ENCODE measurements around the gene TMC8.
"Not testable (repeated sequence)": the region's sequence is repeated elsewhere in the genome, so short reads cannot be mapped to it uniquely, and the experiment has no call there.

The TMC8 gene

DNA sequence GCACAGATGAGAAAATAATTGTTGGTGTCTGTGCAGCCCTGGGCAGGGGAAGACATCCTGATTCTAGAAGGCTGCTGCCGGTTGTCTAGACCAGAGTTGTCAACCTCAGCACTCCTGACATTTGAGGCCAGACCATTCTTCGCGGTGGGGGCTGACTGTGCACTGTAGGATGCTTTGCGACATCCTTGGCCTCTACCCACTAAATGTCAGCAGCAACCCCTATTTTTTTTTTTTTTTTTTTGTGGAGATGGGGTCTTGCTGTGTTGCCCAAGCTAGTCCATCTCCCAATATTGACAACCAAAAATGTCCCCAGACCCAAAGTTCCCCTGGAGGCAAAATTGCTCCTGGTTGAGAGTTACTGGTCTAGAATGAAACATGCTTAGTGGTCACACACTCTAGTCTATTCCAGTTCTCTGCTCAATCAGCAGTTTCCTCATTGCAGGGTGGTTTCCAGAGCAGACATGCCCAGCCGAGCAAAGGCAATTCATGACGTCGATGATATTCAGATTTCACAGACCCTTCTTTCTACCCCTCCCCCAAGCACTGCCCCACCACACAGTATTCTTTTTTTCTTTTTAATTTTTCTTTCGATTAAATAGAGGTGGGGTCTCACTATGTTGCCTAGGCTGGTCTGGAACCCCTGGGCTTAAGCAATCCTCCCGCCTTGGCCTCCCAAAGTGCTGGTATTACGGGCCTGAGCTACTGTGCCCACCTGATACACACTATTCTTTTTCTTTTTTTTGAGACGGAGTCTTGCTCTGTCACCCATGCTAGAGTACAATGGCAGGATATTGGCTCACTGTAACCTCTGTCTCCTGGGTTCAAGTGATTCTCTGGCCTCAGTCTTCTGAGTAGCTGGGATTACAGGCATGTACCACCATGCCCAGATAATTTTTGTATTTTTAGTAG lies 24.6 kb downstream of the TMC8 start:
- FAIRE-seq (no peak), DNase-seq (ENCODE audit: low spot score) (no peak)

DNA sequence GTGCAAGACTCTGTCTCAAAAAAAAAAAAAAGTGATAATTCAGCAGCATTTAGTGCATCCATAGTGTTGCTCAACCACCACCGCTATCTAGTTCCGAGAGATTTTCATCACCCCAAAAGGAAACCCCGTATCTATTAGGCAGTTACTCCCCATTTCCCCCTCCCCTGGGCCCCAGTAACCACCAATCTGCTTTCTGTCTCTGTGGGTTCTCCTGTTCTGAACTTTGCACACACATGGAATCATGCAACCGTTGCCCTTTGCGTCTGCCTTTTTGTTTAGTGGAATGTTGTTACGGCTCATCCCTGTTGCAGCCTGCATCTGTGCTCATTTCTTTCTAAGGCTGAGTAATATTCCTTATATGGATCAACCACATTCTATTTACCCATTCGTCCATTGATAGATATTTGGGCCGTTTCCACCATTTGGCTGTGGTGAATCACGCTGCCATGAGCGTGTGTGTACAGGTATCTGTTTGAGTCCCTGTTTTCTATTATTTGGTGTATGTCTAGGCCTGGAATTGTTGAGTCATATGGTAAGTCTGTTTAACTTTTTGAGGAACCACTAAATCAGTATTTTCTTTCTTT lies 29.1 kb downstream of the TMC8 start:
- no peak for FAIRE-seq

DNA sequence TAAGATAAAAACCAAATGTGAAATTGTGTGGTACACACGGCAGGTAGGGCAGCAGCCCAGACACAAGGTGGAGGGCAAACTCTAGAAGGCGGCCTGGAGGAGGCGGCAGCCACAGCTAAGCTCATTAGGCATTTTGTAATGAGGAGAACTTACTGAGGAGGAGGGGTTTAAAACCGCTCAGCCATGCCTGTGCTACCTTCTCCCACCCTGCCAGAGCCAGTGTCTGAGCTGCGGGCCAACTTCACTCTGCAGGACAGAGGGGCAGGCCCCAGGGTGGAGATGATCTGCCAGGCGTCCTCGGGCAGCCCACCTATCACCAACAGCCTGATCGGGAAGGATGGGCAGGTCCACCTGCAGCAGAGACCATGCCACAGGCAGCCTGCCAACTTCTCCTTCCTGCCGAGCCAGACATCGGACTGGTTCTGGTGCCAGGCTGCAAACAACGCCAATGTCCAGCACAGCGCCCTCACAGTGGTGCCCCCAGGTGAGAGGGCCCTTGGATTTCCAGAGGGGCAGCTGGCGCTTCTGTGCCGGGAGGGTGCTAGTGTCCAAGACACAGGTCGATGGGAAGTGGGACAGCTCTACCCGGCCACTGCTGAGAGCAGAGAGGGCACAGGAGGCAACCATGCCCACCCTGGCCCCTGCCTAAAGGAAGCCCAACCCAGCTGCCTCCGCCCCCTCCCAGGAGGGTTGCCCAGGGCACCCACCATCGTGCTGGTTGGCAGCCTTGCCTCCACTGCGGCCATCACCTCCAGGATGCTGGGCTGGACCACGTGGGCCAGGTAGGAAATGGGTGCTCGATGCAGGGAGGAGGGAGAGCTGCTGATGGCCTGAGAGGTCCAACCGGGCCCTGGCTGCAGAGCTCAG lies 33.5 kb downstream of the TMC8 start:
- peak; percentile 80 for FAIRE-seq
- no peak for DNase-seq (ENCODE audit: low spot score)

More for the DNA sequence above, 29.1 kb downstream of the TMC8 start:
- no peak for DNase-seq (ENCODE audit: low spot score)

DNA sequence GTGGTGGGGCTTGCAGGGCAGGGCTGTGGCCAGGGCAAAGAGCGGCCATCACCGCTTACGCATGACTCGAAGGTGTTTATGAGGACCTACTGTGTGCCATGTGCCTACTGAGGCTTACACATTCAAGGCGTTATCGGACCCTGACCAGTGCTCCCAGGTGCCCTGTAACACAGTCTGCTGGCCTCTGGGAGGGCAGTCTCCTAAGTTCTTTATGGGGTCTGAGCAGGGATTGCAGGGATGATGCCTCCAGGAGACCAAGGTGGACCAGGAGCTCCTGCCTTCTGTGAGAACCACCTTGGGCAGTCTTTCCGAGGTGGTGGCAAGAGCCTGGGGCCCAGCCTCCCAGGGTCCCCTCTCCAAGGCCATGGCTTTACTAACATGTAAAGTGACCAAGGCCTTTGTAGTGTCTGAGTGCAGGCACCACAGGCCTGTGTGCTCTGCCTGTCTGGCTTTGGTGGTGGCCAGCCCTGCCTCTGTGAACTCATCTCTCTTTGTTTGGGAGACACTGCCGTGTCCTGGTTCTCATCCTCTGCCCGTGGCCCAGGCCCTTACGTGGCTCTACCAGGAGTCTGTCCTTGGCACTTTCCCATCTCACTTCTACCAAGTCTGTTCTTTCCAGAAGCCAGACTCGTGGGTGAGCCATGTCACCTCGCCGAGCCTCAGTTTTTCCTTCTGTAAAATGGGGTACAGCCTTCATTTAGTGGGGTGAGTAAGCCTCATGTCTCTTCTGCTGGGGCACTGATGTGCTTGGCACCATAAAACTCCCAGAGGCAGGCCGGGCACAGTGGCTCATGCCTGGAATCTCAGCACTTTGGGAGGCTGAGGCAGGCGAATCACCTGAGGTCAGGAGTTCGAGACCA lies 34.4 kb downstream of the TMC8 start:
- FAIRE-seq (no peak), DNase-seq (ENCODE audit: low spot score) (no peak)

DNA sequence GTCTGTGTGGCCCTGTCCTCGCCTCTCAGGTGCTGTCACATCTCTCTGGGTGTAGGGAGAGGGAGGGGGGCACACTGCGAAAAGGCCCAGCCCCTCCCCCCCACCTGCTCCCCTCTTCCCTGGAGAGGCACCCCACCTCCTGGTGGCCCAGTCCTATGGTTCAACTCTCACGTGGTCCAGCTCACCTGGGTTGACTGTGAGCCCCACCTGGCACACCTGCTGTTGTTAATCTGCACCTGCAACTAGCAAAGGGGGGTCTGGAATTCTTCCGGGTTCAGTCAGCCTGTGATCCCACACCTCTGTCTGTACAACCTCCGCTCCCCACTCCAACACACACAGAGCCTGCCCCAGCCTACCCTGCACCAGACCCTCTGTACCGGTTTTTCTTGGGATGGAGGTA lies 35.8 kb downstream of the TMC8 start:
- no peak for FAIRE-seq
- no peak for DNase-seq (ENCODE audit: low spot score)

DNA sequence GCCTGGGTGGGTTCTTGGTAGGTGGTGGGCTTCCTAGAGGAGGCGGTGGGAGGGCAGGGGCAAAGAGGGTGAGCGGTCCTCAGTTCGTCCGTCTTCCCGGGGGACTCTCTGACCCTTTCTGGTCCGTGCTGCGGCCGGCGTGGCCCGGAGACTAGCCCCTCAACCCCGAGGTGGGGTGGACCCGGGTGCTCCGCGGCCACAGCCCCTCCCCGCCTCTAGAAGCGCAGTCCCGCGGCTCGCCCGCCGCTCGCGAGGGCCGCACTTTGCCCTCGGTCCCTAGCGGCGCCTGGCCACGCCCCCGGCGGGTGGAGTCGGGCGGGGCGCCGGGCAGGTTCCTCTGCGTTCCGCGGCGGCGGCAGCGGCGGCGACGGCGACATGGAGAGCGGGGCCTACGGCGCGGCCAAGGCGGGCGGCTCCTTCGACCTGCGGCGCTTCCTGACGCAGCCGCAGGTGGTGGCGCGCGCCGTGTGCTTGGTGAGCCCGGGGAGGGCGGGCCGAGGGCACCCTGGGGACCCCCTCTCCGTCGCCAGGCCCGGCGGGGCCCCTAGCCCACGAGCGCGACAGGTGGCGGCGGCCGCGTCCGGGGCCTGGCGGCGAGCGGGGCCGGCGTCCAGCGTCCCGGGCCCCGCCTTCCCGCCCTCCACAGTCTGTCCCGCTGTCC lies 37.8 kb downstream of the TMC8 start, which contains the start of gene SYNGR2:
Gene SYNGR2 (plus strand): TSS at position 340 of the 661 bp plus-strand sequence. CDS start 36 bp downstream, at position 376.
- FAIRE-seq (peak; percentile 93), DNase-seq (ENCODE audit: low spot score) (peak; percentile 97)

DNA sequence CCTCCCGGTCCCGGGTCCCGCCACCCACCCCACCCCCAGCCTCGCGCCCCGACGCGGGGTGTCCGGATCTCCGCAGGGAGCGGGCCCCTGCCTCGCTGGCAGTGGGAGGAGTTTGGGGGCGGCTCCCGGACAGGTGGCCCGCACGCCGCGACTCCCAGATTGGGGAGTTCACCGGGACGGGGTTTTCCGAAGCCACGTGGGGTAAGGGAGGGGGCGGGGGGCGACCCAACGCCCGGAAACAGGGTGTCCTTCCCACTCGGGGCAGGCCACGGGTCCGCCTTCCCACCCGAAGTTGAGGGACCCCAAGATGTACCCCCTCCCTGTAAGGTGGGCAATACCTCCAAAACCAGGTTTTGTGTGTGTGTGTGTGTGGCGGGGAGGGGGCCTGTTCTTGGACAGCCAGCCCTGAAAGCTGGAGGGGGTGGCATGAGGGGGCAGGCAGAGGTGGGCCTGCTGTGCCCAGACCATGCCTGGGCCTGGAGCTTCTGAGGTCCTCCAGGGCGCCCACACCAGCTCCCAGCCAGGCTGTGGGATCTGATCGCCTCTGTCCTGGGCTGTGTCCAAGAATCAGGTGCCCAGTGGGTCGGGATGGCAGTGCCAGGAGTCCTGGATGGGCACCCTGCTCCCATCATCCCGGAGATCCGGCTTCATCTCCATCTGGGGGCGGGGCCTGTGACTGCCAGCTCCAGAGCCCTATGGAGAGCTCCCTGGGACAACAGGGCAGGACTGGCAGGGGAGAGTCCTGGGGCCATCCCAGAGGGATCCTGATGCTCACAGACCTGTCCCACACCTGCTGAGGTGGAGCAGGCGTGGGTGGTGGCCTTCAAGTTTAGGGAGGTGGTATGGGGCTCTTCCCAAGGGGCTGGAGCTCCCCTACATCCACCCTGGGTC lies 38.6 kb downstream of the TMC8 start:
- DNase-seq (ENCODE audit: low spot score) (peak; percentile 83), FAIRE-seq (no peak)

DNA sequence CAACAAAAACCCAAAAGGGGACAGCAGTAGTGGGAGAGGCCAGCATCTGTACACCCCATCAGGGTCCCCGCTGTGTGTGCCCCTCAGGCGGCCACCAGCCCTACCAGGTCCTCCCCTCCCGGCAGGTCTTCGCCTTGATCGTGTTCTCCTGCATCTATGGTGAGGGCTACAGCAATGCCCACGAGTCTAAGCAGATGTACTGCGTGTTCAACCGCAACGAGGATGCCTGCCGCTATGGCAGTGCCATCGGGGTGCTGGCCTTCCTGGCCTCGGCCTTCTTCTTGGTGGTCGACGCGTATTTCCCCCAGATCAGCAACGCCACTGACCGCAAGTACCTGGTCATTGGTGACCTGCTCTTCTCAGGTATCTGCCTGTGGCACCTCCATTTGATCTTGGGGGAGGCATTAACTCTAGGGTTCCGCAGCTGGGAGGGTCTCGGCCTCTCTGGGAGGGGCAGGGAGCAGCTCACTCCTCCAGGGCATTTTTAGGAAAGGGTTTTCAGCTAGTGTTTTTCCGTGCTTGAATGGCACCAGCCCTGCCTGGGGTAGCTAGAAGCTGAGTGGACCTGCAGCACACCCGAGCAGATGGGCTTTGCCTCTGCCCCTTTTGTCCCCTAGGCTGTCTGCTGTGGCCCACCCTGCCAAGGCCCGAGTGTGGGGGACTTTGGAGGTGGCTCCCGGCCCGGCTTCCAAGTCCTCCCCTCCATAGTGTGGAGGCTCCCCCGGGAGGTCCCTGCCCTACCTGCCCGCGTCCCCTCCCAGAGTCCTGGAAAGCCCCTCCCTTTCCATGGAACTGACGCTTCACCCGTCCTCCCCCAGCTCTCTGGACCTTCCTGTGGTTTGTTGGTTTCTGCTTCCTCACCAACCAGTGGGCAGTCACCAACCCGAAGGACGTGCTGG lies 40.4 kb downstream of the TMC8 start:
- DNase-seq (ENCODE audit: low spot score): no peak
- FAIRE-seq: no peak

DNA sequence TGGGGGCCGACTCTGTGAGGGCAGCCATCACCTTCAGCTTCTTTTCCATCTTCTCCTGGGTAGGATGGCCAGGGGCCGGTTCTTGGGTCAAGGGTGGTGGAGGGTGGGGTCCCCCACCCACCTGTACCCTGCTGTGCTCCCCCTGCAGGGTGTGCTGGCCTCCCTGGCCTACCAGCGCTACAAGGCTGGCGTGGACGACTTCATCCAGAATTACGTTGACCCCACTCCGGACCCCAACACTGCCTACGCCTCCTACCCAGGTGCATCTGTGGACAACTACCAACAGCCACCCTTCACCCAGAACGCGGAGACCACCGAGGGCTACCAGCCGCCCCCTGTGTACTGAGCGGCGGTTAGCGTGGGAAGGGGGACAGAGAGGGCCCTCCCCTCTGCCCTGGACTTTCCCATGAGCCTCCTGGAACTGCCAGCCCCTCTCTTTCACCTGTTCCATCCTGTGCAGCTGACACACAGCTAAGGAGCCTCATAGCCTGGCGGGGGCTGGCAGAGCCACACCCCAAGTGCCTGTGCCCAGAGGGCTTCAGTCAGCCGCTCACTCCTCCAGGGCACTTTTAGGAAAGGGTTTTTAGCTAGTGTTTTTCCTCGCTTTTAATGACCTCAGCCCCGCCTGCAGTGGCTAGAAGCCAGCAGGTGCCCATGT lies 41.1 kb downstream of the TMC8 start:
- FAIRE-seq; DNase-seq (ENCODE audit: low spot score): not testable (repeated sequence)

DNA sequence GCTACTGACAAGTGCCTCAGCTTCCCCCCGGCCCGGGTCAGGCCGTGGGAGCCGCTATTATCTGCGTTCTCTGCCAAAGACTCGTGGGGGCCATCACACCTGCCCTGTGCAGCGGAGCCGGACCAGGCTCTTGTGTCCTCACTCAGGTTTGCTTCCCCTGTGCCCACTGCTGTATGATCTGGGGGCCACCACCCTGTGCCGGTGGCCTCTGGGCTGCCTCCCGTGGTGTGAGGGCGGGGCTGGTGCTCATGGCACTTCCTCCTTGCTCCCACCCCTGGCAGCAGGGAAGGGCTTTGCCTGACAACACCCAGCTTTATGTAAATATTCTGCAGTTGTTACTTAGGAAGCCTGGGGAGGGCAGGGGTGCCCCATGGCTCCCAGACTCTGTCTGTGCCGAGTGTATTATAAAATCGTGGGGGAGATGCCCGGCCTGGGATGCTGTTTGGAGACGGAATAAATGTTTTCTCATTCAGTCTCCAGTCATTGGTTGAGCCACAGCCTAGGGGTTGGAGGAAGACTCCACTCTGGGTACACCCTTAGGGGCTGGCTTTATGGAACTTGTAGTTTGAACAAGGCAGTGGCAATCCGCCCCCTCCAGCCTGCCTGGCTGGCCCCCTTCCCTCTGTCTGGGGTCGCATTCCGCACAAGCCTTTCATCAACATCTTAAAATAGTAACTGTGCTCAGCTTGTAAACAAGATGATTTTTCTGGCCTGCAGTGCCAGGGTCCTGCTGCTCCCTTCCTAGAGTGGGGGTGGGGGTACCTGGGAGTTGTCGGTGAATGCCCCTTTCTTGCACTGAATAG lies 41.9 kb downstream of the TMC8 start:
- FAIRE-seq (no peak), DNase-seq (ENCODE audit: low spot score) (no peak)

DNA sequence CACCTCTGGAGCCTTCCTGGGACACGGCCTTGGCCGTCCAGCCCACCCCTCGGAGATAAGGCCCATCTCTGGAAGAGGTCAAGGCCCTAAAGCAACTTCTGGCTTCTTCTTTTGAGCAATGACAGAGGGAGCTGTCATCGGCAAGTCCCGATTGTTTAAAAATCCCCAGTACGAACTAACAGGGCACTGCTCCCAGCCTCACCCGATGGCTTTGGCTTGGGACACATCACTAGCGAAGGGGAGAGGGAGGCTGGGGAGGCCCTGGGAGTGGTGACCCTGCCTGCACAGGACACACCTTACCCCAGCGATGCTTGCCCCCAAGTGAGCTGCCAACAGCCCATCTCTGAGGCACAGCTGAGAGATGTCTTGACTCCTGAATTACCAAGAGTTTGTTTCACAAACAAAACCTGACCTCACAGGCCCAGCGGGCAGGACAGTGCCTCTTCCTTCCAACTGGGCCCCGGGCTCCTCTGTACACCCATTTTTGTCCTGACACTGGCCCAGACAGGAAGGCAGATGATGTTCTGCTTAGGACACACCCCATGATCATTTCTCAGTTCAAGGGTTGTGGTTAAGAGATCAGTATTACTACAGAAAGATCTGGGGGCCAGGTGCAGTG lies 42.6 kb downstream of the TMC8 start:
- FAIRE-seq: no peak
- DNase-seq (ENCODE audit: low spot score): no peak

DNA sequence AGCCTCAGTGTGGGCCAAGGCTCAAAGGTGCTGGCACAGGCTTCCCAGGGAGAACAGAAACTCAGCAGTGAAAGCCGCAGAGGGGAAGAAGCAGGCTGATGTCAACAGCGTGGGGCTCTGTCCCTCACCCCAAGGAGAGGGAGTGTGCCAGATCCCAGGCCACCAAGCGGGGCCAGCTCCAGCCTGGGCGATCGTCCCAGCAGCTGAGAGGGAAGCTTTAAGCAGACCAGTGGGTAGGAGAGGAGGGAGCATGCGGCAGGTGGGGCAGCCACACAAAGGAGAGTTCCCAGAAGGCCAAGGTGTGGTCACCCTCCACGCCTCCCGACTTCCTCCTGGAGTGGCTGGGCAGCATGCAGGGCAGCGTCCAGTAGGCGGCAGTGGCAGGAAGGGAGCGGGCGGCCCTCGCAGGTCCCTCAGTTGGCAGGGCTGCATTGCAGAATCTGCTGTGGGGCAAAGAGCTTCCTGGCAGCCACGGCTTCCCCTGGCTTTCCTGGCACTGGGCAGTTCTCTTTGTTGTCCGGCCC lies 43.8 kb downstream of the TMC8 start:
- no peak for FAIRE-seq
- DNase-seq (ENCODE audit: low spot score): no peak

DNA sequence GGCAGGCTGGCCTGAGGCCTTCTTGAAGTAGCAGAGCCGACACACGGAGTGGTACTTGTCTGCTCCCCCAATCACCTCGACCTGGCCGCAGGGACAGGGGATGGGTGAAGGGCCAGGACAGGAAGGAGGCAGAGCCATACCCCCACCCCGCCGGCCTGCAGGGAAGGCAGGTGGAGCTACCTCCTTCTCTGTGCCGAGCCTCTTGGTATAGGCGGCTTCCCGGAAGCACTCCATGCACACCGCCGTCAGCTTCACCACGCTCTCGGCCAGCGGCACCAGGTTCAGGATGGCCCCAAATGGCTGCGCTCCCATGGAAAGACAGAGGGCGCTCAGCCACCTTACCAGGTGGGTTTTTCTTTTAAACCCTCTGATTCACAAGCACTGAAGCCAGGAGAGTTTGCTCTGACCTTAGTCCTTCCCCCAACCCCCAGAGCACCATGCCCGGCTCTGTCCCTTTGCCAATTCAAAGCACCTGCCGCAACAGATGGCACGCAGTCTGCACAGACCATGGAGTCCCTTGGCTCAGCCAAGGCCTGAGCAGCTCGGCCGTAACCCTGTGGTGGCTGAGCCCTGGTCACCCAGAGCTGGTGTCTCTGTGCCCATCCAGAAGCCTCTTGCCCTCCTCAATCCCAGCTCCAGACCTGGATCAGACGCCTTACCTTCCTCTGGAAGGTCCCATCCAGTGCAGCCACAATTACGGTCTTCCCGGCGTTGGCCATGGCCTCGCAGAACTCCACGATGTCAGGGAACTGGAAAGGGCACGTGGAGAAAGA lies 44.5 kb downstream of the TMC8 start:
- no peak for DNase-seq (ENCODE audit: low spot score)
- FAIRE-seq: no peak

DNA sequence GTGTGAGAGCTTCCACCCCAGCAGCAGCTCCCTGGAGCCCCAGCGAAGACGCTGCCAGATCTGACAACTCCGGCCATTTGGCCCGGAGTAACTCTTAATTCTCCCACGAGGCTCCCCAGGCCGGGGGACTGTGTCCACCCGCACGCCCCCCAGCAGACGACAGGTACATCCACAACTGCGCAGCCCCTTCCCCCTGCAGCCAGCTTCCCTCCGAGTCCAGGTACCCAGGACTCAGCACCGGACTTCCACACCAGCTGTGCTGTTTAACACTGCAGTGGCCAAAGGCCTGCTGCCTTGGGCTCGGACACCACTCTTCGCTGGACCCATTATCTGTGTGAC lies 45.0 kb downstream of the TMC8 start:
- FAIRE-seq (no peak), DNase-seq (ENCODE audit: low spot score) (no peak)

DNA sequence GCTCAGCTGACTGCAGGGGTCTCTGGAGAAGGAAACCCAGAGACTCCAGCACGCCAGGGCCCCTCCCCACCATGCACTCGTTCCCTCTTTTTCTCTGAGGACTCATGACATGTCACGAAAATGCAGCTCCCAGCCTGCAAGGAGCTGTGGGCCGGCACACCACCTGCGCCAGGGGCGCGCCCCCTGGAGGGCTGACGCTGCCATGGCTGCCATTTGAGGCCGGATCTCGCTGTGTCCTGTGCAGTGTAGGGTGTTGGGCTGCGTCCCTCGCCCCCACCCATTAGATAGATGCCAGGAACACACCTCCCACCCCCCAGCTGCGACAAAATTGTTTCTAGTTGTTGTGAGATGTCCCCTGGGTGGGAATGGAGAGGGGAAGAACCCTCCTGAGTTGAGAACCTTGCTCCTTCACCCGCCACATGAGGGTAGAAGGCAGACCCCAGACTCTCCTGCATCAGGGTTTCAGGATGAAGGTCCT lies 46.0 kb downstream of the TMC8 start:
- FAIRE-seq: peak; percentile 5
- peak; percentile 60 for DNase-seq (ENCODE audit: low spot score)
